ENCODE results near the gene FGR.
"Not testable (repeated sequence)": the region's sequence is repeated elsewhere in the genome, so short reads cannot be mapped to it uniquely, and the experiment has no call there.

FGR gene

GRCh38 chr1:27621051-27621920, 13.7 kb downstream of the FGR start:
- no peak for DNase-seq
- in situ Hi-C loops (cut with MboI; ENCODE audit: low pct_unique_long_range_greater_than_20kb, low sequenced_read_pairs) = no loop called here

GRCh38 chr1:27619782-27620438, 15.1 kb downstream of the FGR start:
- in situ Hi-C loops (cut with MboI; ENCODE audit: low pct_unique_long_range_greater_than_20kb, low sequenced_read_pairs); DNase-seq: not testable (repeated sequence)

GRCh38 chr1:27618341-27619082, 16.5 kb downstream of the FGR start:
- in situ Hi-C loops (cut with MboI; ENCODE audit: low pct_unique_long_range_greater_than_20kb, low sequenced_read_pairs) = no loop called here
- peak; percentile 76 for DNase-seq

- in situ Hi-C loops (cut with MboI; ENCODE audit: low pct_unique_long_range_greater_than_20kb, low sequenced_read_pairs) = no loop called here
- DNase-seq = no peak
Measured at GRCh38 chr1:27617420-27617819, 17.6 kb downstream of the FGR start.

GRCh38 chr1:27616441-27616840, 18.5 kb downstream of the FGR start:
- DNase-seq = no peak
- in situ Hi-C loops (cut with MboI; ENCODE audit: low pct_unique_long_range_greater_than_20kb, low sequenced_read_pairs) = no loop called here

GRCh38 chr1:27615346-27616192, 19.4 kb downstream of the FGR start:
- DNase-seq = no peak
- in situ Hi-C loops (cut with MboI; ENCODE audit: low pct_unique_long_range_greater_than_20kb, low sequenced_read_pairs) = no loop called here

- in situ Hi-C loops (cut with MboI; ENCODE audit: low pct_unique_long_range_greater_than_20kb, low sequenced_read_pairs) = no loop called here
- DNase-seq = no peak
Measured at GRCh38 chr1:27614625-27615344, 20.2 kb downstream of the FGR start.

- in situ Hi-C loops (cut with MboI; ENCODE audit: low pct_unique_long_range_greater_than_20kb, low sequenced_read_pairs) = no loop called here
- no peak for DNase-seq
Measured at GRCh38 chr1:27614043-27614624, 20.9 kb downstream of the FGR start.

GRCh38 chr1:27612718-27613117, 22.3 kb downstream of the FGR start:
- DNase-seq = no peak
- in situ Hi-C loops (cut with MboI; ENCODE audit: low pct_unique_long_range_greater_than_20kb, low sequenced_read_pairs) = no loop called here

- DNase-seq = no peak
- in situ Hi-C loops (cut with MboI; ENCODE audit: low pct_unique_long_range_greater_than_20kb, low sequenced_read_pairs) = no loop called here
Measured at GRCh38 chr1:27611450-27611849, 23.5 kb downstream of the FGR start.

GRCh38 chr1:27609618-27610240, 25.3 kb downstream of the FGR start:
- peak; percentile 47 for DNase-seq
- in situ Hi-C loops (cut with MboI; ENCODE audit: low pct_unique_long_range_greater_than_20kb, low sequenced_read_pairs) = no loop called here

GRCh38 chr1:27609210-27609555, 25.8 kb downstream of the FGR start:
- DNase-seq = no peak
- in situ Hi-C loops (cut with MboI; ENCODE audit: low pct_unique_long_range_greater_than_20kb, low sequenced_read_pairs) = no loop called here

- peak; percentile 77 for DNase-seq
- in situ Hi-C loops (cut with MboI; ENCODE audit: low pct_unique_long_range_greater_than_20kb, low sequenced_read_pairs) = no loop called here
Measured at GRCh38 chr1:27607239-27607804, 27.7 kb downstream of the FGR start.

GRCh38 chr1:27606708-27607238, 28.2 kb downstream of the FGR start:
- DNase-seq = peak; percentile 39
- in situ Hi-C loops (cut with MboI; ENCODE audit: low pct_unique_long_range_greater_than_20kb, low sequenced_read_pairs) = no loop called here

GRCh38 chr1:27605796-27606707, 28.9 kb downstream of the FGR start:
- DNase-seq = peak; percentile 78
- in situ Hi-C loops (cut with MboI; ENCODE audit: low pct_unique_long_range_greater_than_20kb, low sequenced_read_pairs) = no loop called here

GRCh38 chr1:27605300-27605766, 29.7 kb downstream of the FGR start:
- no peak for DNase-seq
- in situ Hi-C loops (cut with MboI; ENCODE audit: low pct_unique_long_range_greater_than_20kb, low sequenced_read_pairs) = no loop called here
